GM19438 (cell line): ENCODE results near the gene C1orf105.

Experiments used
- ATAC-seq: cut with Tn5 transposase; IDR thresholded peaks from one replicate; pipeline ENCODE4 v1.9.1; 2021; ENCODE audit warnings: low read depth; ENCODE audit not compliant: unreplicated experiment

C1orf105 gene

GRCh38 chr1:172517081-172517480 lies 96.6 kb downstream of the C1orf105 start:
- ATAC-seq, result no peak

DNA sequence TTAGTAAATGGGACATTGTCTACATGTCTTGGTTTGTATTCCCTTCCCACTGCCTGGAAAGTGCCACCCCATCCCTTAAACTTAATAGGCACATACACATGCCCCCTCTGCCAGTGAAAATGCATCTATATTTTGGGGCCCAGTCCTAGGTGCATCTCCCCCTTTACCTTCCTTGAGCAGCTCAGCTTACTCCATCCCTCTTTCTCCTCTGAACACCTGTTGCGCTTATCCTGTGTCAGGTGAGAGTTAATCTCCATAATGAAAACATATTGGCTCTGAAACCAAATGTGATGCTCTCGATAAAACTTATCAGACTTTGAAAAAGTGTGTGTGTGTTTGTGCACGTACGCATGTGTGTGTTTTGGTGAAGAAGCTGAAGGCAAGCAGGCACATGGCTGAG lies 97.1 kb downstream of the C1orf105 start:
- ATAC-seq, result no peak
